ENCODE data around the gene PIMREG.
A peak's percentile ranks its signal among the peaks of the same experiment; 100 is the strongest.

Gene PIMREG

DNA sequence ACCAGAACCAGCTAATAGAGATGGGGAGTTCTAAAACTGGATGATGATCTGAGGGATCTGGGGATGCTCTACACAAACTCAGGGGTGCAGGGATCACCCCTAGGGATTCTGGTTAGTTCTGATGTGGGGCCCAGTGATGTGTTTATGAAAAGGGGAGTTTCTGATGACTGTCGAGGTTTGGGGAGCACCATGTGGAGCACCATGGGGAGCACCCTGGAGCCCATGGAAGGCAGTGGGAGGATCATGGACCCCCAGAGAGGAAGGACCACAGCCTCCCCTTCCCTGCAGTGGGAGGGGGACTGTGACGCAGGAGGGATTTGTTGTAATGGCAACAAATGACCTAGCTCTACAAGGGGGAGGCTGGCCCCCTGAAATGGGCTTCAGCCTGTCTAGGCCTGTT is 18.4 kb downstream of the PIMREG start:
- DNase-seq (ENCODE audit: low read depth), result no peak

DNA sequence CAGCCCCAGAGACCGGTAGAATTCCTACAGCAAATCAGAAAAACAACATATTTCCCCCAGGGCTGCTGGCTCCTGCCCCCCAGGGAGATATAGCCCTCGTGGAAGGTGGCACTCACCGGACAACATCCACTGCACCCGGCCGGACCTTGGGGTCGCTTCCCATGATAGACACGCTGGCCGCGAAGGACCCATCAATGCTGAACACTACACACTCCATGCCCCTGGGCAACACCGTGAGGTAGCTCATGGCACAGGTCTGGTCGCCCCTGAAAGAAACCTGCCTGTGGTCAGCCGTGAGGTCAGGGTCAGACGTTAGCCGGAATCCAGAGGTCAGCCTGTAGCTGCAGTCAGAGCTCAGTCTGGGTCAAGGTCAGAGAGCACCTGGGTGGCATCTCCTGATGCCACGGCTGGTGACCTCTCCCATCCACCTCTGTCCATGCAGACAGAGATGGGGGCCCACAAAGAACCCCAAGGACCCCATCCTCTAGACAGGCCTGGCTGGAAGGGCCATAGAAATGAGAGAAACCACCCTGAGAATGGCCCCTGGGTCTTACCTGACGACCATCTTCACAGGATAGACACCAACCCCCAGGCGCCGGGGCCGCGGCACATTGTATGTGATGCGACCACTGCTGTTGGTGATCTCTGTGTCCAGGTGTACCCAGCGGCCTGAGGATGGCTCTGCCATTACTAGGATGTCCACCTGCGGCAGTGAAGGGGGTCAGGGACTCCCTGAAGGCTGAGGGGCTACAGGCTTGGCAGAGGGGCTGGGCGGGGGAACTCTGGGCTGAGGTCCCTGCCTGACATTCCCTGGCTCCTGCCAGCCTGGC is 19.6 kb downstream of the PIMREG start:
- no peak for DNase-seq (ENCODE audit: low read depth)

DNA sequence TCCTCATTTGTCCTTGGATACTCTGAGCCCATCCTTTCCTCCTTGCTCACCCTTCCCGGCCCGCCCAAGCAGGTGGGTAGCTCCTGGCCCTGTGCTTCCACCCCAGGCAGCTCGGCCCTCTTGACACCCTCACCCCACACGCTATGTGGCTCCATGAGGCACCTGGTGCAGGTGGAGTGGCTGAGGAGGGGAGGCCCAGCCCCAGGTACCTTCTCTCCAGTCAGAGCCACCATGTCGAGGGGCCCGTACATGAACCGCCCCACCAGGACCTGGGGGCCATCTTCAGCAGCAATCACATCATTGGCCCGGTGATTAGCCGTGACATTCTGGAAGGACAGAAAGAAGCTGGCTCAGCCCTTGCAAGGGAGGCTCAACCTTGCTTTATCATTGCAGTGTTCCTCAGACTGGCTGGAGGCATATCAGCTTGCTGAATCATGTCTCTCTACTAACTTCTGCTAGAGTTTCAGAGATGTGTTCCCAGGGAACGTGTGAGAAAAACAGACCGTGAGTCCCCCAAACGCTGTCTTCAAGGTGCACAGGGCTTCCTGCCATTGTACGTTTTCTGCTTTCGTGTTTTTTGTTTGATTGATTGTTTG is 20.3 kb downstream of the PIMREG start:
- DNase-seq (ENCODE audit: low read depth), result no peak

DNA sequence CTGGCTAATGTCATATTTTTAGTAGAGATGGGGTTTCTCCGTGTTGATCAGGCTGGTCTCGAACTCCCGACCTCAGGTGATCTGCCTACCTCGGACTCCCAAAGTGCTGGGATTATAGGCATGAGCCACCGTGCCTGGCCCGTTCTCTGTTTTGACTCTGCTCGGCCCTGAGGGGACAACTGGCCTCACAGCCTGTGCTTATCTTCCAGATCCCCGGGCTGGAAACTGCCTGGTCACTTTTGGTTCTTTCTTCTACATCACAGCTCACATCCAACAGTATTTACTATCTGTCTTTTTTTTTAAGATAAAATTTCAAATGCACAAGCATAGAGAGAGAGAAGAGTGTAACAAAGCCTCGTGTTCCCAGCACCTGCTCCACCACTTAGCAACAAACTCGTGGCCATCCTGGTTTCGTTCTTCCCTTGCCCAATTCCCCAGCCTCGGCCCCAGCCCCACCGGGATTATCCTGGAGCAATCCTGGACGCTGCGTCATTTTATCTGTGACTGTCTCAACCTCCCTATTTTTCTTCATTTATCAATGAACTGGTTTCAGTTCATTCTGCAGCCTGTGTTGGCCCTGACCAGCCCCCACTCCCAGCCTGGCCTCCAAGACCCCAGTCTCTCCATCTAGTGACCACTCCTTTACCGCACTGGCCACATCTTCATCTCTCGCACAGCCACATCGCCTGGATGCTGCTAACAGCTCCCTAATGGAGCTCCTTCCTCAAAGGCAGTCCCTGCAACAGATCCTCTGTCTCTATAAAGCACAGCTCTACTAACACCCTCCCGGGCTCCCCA is 21.1 kb downstream of the PIMREG start:
- no peak for DNase-seq (ENCODE audit: low read depth)

DNA sequence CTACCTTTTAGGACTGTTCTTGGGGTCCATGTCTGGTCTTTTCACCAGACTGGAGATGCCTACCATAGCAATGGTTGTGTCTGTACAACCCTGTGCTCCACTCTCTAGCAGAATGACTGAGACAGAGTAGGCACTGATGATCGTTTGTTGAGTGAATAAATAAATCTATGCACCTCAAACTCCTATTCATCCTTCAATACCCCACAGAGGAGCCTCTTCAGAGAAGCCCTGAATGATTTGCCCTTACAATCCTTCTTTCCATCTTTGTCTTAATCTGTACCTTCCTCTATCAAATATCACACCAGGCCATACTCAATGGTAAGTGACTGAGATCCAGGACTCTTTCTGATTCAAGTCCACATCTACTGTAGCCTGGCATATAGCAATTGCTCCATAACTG is 23.3 kb downstream of the PIMREG start:
- DNase-seq (ENCODE audit: low read depth), result no peak

- no peak for DNase-seq (ENCODE audit: low read depth)
Measured at GRCh38 chr17:6468051-6468790, 24.0 kb downstream of the PIMREG start.

GRCh38 chr17:6470146-6470718 is 26.0 kb downstream of the PIMREG start:
- no peak for DNase-seq (ENCODE audit: low read depth)

DNA sequence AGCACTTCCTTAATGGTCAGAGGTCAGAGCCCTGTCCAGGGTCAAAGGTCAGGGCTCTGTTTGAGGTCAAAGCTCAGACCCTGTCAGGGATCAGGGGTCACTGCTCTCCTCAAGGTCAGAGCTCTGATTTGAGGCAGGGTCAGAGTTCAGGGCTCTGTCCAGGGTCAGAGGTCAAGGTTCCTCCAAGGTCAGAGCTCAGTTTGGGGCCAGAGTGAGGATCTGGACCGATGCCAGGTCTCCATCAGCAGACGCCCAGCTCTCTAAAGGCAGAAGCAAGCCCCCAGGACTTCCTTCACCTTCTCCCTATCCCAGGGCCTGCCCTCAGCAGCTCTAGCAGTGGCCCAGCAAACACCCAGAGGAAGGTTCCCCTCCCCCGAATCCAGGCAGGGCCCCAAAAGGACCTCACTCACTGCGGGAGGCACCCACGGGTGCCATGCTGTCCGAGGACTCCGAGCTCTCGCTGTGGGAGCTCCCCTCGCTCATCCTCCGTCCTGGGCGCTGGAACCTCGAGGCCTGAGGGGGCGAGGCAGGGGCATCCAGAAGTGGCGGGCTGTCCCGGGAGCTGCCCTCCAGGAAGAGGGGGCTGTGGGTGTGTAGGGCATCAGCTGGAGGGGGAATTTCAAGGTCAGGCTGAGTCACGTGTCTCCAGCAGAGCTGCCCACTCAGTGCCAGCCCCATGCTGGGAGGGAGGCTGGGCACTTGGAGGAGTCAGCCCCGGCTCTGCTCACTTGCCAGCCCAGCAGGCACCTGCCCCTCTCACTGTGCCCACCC is 26.7 kb downstream of the PIMREG start:
- DNase-seq (ENCODE audit: low read depth), result no peak

DNA sequence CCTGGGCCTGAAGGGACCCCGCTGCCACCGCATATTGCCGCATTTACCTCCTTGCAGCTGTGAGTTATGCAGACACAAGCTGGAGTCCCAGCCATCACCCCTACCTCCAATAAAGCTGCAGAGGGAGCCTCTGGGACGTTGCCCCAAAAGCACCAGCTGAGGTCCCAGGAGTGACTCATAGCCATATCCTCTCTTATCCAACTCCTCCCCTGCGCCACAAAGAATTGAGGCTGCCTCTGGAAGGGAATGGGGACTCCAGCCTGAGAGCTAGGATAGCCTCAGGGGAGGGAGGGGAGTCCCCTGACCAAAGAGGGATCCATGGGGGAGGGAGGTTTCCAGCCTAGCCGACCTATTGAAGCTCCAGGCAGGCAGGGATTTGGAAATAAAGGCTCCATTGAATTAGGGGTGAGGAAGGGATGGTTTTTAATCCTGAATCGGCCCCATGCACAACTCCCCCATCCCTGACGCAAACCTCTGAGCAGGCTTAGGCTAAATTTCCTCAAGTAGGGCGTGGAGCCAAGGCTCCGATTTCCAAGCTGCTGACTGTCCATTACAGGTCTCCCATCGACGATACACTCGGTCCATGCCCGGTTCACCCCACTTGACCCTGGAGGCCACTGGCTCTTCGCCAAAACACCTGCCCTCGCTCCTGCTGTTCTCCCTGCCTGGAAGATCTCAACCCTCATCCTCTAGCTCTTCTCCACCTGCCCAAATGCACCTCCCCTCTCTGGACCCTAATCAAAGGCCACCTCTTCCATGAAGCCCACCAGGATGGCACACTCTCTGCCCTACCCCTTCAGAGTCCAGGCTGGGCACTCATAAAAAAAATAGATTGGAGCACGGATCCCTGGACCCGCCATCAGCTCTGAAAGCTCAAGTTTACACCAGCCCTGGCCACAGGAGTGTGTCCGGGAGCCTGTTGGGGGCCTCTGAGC is 27.5 kb downstream of the PIMREG start:
- DNase-seq (ENCODE audit: low read depth), result no peak

GRCh38 chr17:6472517-6472916 is 28.3 kb downstream of the PIMREG start:
- DNase-seq (ENCODE audit: low read depth), result no peak

DNA sequence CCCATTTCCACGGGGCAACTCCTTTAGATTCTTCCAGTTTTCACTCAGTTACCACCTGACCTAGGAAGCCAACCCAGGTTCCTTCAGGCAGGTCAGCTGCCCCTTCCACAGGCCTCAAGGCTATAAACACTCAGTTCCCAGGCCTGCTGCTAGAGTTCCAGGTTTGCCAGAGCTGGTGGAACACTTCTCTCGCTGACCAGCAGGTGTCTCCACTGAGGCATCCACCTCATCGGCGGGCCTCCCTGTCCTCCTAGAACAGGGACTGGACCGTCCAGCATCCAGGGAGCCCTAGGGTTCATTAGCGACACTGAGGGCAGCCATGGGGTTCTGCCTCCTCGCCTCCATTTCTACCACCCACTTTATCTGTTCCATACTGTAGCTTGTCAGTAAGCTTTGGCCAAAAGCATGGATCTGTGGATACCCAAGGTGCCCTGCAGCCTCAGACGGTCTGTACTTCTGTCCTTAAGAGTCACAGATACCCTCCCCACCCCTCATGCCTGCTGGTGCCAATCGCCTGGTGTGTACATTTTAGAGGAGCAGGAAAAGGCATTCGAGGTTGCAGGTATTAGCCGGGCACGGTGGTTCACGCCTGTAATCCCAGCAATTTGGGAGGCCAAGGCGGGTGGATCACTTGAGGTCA is 29.0 kb downstream of the PIMREG start:
- DNase-seq (ENCODE audit: low read depth), result peak; percentile 38

DNA sequence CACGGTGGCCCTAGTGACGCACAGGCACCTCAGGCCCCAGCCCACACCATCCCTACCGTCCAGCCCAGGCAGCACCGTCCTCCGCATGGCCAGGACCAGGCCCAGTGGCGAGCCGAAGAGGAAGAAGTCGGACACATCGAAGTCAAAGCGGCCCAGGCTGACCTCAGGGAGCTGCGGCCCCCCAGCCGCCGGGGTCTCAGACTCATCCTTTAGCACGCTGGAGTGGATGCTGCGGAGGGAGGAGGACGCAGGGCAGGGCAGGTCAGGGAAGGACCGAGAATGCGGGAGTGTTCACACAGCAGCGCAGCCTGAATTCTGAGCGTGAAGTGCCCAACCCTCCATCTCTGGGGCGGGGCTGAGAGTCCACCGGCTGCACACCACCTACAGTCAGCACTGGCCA is 30.1 kb downstream of the PIMREG start:
- no peak for DNase-seq (ENCODE audit: low read depth)

GRCh38 chr17:6474906-6475305 is 30.7 kb downstream of the PIMREG start:
- DNase-seq (ENCODE audit: low read depth), result no peak

- no peak for DNase-seq (ENCODE audit: low read depth)
Measured at GRCh38 chr17:6475411-6475810, 31.2 kb downstream of the PIMREG start.

- DNase-seq (ENCODE audit: low read depth), result no peak
Measured at GRCh38 chr17:6476076-6476809, 32.0 kb downstream of the PIMREG start.

- DNase-seq (ENCODE audit: low read depth), result no peak
Measured at GRCh38 chr17:6476810-6477179, 32.5 kb downstream of the PIMREG start.

- no peak for DNase-seq (ENCODE audit: low read depth)
Measured at GRCh38 chr17:6477831-6478383, 33.7 kb downstream of the PIMREG start.

GRCh38 chr17:6478486-6478885 is 34.2 kb downstream of the PIMREG start:
- no peak for DNase-seq (ENCODE audit: low read depth)

Measured in stimulated activated CD8-positive, alpha-beta memory T cell treated with anti-CD3 and anti-CD28 coated beads, Interleukin-15, amount 100 ng/mL, for 1 hour (primary cell).